ENCODE measurements around the gene MINDY4. TPM values are rescaled to one million over a fixed set of nuclear protein-coding genes. Genes with fewer than 3 reads are reported as not detected.

Gene MINDY4
- polyA plus RNA-seq (2013, experiment 1 of 2; ENCODE audit: insufficient read length) = 1.9 TPM
- polyA plus RNA-seq (2013, experiment 2 of 2; ENCODE audit: insufficient read length) = 1.2 TPM

DNA sequence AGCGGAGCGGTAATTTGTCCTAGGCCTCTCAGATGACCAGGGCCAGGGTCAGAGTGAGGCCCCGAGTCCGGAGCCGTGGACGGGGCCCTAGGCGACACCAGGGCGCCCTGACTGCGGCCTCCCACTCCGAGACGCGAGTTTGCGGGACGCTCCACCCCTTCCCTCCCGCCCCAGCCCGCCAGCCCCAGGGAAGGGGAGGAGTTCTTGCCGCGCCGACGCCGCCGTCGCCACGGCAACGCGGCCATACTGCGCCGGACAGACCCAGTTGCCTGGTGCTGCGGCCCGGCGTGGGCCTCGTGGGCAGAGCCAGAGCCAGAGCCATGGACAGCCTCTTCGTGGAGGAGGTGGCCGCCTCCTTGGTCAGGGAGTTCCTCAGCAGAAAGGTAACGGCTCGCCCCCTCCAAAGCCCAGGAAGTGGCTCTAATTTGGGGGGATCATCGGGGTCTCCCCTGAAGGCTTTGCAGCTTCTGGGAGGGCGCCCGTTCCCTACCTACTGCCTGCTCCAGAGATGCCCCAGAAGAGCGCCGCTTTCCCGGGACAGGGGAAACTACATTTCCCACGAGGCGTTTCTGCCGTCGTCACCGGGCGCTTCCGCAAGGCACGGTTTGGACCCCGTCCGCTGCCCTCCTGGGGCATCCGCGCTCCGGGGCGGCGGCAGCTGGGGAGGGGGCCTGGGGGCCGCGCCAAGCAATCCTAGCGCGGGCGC lies at the start of gene MINDY4:
MINDY4 (plus strand) TSS at position 244 of the 706 bp plus-strand sequence; CDS start at position 321, 77 bp downstream.
- DNase-seq = peak; percentile 76

DNA sequence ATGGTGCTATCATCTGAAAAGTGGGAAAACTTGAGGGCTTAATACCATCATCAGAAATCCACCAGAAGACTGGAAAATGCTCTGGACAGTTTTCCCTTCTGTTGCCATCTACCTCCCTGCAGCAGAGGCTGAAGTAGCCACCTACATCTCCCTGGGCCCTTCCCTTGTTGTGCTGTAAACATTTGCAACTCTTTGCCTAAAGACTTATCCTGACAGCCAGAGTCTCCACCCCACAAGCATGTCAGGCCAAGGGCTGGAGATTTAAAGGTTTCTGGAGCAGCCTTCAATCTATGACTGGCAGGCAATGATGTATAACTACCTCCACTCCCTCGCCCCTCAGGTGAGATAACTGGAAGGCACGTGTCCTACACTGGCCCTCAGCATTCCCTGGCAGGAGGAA lies 49.0 kb upstream of the MINDY4 start:
- DNase-seq = no peak

DNA sequence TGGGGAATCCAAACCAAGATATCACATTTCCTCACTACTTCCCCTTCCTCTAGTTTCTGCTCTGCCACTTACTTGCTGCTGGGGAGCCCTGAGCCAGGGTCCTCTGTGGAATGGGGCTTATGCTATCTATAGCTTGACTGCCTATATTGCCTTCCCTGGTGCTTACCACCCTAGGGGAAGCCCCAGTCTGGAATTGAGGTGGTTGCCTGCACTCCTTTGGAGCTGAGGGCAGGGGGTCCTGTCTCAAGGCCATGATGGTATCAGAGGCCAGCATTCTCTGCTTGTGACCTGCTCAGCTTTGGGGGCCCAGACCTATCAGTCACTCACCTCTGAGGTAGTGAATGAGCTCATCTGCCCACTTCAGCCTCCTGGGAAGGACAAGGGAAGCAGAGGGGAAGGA lies 48.5 kb upstream of the MINDY4 start:
- DNase-seq = no peak

DNA sequence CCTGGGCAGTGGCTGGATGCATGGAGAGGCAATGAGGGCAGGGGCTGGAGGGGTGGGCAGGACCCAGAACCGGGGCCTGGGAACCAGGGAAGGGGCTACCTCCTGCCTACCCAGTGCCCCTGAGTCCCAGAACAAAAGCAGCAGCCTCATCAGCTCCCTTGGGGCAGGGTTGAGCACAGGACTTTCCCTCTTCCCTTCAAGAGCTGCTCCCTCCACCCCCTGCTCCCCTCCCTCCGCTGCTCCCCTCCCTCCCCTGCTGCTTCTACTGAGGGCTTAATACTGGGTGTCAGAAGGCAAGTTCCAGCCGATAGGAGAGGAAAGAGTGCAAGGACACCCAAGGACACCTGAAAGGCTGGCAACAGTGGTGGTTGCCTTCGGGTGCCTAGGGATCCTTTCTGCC lies 47.4 kb upstream of the MINDY4 start:
- no peak for DNase-seq

DNA sequence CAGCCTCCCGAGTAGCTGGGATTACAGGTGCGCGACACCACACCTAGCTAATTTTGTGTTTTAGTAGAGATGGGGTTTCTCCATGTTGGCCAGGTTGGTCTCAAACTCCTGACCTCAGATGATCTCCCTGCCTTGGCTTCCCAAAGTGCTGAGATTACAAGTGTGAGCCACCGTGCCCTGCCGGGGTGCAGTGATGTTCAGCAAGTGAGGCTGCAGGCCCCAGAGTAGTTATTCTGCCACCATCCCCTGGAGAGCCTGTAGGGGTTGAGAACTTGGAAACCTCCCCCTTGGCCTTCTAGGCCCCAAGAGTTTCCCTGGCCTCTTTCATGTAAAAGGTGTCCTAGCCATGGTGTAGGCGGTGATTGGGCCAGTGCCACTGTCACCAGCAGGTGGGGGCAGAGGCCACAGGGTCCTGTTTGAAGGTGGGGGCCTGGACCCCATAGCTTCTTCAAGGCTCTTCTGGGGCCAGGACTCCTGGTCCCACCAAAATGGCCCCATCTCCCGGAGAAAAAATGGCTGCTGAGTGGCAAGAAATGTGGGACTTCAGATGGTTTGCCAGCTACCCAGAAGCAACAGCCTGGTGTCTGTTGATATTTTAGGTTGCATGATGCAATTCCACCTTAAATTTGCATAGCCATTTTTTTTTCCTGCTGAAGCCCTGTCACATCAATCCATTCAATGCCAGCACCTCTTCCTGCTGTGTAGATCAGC lies 44.8 kb upstream of the MINDY4 start:
- DNase-seq = no peak

DNA sequence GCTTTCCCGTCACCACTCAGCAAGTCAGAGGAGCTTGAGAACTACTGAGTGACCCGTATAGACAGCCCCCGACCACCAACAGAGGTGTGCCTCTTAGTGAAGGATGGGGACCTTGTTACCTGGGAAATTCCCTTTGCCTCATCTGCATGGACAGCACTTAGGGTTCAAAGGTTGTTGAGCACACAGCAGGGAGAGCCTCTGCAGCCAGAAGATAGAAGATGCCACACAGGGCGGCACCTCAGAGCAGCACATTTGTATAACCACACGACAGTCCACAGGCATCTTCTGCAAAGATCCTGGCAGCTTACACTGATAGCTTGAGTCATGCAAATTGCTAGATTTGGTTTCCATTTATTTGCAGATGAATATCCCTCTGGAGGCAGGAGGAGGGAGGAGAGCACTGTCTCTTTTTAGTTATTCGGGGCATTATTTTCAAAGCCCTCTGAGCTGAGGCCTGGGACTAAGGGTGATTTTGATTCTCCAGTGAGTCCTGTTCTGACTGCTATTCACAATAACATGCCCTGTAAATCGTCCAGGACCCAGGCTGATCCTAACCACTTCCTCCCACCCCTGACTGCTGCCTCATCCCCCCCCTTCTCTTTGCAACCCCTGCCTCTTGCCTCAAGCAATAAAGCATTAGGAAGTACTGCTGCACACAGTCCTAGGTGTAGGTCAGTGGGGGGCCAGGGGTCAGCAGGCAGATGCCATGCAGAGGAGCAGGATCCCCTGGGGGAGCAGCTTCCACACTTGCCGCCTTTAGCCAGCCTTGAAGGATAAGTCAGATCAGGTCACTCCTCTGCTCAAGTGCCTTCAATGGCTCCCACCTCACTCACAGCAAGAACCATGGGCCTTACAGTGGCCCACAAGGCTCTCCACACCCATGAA lies 43.9 kb upstream of the MINDY4 start:
- DNase-seq = peak; percentile 35

DNA sequence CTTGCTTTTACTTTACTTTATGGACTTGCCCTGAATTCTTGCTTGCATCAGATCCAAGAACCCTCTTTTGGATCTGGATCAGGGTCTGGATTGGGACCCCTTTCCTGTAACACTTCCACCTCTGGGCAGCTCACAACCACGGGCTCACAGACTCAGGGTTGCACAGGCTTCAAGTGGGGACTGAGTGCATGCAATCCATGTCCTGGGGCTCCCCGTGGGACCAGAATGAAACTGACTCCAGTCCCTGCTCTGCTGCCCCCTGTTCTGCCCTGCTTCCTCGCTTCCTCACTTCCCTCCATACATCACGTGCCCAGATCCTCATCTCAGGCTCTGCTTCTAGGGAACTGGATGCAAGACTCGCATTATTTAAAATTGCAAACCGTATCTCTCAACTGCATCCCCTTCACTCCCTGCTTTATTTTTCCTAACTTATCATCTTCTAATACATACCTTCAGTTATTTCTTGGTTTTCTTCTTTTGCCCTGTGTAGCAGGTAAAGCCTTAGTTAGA lies 42.6 kb upstream of the MINDY4 start:
- no peak for DNase-seq

DNA sequence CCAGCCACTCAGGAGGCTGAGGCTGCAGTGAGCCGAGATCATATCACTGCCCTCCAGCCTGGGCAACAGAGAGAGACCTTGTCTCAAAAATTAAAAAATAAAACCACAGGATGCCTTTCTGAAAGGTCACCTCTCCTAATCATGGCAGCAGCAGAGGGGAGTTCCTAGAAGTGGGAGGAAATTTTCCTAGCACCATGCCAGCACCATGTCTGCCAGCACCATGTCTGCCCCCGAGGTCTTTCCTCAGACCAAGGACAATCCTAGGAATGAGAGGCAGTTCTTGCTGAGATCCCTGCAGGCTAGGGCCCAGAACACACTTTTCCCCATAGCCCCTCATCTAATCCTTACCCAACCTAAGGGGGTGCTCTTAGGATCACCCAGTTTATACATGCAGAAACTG lies 41.6 kb upstream of the MINDY4 start:
- no peak for DNase-seq

DNA sequence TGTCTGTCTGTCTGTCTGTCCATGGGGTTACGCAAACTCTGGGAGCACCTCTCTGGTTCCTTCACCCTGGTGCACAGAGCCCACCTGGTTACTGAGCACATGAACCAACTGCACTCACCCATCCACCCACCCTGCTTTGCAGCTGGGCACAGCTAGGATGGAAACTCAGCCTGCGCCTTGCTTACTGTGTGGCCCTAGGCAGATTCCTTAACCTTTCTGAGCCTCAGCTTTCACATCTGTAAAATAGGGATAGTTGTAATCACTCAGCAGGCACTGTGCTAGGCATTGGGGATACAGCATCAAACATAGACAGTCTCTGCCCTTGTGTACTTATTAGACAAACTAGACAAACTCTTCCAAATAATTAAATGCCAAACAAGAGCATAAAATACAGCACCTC lies 41.1 kb upstream of the MINDY4 start:
- DNase-seq = no peak

DNA sequence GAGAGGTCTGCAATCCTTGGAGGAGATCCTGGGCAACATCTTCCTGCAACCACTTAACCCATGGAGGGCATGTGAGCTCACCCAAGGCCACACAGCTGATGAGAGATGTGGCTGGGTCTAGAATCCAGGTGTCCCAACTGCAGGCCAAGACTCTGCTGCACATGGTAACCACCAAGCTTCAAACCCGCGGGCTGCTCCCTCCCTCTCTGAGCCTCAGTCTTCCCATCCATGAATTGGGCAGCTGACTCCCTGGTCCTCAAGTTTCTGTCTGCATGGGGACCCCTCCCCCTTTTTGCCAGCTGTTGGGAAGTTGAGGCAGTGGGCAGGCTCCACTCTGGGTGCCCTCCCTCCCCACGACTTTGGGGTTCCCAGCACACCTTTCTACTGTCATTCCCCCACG lies 40.2 kb upstream of the MINDY4 start:
- DNase-seq = no peak

DNA sequence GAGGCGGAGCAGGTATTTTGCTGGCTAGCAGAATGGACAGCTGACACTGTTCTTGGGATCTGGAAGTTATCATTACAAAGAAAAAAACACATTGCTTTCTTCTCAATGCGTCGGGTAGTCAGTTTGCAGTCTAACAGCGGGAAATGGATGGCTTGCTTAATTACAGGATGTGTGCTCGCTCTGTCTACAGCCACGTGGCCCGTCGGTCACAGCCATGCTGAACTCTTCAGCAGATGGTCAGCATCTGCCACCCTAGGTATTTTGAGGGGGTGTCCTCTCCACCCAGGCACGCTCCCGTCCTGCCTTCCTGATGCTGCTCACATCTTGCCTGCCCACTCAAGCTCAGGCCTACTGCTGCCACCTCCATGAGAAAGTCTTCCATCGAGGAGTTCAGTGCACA lies 39.6 kb upstream of the MINDY4 start:
- DNase-seq = no peak

DNA sequence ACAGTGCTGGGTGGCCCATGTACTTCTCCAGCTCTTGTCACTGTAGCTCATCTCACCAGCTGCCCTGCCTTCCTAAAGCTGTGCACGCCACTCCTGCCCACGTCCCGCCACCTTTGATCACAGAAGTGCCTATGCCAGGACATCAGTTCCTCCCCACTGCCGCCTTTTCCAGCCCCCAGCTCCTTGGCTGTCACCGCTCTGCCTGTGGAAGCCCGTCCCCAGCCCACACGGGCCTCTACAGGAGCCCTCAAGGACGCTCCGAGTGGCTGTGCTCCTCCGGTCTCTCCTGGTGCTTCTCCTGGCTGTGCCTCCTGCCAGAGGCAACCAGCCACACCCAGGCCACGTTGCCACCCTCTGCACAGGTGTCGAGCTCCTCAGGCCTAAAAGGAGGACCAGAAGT lies 38.6 kb upstream of the MINDY4 start:
- no peak for DNase-seq

DNA sequence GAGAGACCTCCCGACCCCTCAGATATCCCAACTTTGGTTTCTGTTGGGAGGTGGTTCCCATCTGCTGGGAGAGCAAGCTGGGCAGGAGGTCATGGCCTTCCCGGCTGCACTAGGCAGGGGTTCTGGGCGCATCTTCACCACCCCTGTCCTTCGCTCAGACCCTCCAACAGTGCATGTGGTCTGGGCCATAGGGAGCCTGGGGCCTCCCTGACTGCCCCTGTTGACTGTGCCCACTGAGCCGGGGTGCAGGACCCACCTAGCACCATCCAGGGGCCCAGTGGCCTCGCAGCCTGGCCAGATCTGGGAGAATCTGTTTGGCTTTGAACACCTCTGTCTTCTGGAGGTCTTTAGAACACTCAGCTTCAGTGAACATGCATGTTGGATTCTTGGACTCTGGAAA lies 38.0 kb upstream of the MINDY4 start:
- DNase-seq = no peak

DNA sequence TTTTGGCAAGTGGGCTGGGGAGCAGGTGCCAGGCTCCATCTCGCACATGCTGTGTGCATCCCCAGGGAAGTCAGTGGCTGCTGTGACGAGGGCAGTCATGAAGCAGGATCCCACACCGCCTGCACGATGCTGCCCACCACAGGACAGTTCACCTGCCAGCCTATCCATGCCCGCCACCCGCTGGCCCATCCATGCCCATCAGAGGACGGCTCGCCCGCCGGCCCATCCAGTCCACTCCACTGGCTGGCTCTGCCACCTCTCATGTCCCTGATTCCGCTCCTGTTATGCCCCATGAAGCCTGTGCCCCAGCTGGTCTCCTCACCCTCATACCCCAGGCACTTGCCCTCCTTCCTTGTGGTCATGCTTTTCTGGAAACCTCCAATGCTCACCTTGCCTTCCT lies 37.5 kb upstream of the MINDY4 start:
- DNase-seq = no peak

DNA sequence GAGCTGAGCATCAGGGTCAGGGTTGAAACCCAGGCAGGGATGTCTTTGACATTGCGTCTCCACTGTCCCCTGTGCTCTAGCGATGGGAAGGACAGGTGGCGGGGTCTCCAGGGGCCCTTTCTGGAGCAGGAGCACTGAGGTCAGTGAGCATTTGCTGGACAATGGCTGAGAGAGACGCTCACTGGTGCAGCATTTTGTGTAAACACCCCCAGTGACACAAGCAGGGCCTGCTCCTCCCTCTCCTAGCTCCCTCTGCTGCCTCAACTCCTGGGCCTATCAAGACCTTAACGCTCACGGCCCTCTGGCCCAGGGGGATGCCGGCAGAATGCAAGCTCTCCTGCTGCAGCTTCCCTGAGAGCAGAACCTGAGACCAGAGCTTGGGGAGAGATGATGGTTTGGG lies 36.7 kb upstream of the MINDY4 start:
- no peak for DNase-seq

DNA sequence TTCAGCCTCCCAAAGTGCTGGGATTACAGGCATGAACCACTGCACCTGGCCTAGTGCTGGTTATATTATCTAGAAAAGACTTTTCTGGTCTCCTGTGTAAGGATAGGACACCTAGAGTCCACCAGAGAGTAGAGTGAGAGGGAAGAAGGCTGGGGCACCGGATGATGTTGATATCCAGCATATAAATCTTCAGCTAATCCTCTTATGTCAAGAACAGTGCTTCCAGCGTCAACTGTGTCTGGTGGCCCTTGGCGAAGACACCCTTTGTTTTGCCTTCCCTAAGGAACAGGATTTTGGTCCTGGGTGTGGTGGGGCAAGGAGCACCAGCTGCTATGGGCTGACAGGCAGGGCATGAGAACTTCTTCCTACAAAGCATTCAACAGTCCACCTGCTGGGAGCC lies 35.6 kb upstream of the MINDY4 start:
- DNase-seq = no peak

DNA sequence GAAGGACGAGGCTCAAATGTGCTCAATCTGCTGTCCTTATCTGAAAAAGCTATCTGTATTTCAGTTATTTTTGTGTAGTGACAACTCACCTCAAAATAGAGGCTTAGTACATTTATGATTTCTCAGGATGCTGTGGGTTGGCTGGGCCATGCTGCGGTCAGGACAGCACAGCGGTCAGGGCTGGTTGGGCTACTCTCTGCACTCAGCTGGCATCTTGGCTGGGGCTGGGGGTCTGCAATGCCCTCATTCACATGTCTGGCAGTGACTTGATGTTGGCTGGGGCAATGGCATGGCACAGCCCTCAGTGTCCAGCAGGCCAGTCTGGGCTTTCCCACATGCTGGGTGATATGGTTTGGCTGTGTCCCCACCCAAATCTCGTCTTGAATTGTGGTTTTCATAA lies 34.9 kb upstream of the MINDY4 start:
- DNase-seq = no peak

DNA sequence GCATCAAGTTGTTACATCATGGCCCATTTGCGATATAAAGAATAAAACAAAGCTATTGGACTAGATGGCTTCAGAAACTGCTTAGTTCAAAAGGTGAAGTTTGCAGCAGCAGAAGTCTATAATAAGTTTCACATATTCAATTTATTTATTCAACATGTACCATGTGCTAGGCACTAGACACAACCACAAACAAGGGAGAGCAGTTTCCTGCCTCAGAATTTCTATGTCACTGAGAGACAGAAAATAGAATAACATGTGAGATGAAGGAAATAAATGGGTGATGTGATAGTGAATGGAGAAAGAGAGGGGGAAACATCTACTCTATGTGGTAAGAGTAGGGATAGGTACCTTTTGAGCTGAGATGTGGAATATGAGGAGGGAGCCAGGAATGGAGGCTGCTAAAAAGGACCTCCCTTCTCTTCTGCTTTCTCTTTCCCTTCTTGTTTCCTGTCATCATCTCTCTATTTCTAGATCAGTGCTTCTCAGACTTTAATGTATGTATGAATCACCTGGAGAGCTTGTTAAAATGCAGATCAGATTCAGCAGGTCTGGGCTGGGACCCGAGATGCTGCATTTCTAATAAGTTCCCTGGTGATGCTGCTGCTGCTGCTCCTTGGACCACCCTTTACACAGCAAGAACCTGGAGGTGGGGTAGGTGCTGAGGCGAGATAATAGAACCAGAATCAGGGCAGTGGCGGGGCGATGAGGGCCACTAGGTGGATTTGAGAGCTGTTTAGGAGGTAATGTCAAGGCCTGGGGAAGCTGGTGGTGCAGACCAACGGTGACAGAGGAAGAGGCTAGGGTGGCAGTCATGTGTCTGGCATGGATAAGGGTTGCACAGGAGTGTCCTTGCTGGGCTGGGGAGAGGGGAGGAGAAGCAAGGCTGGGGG lies 32.9 kb upstream of the MINDY4 start:
- no peak for DNase-seq

DNA sequence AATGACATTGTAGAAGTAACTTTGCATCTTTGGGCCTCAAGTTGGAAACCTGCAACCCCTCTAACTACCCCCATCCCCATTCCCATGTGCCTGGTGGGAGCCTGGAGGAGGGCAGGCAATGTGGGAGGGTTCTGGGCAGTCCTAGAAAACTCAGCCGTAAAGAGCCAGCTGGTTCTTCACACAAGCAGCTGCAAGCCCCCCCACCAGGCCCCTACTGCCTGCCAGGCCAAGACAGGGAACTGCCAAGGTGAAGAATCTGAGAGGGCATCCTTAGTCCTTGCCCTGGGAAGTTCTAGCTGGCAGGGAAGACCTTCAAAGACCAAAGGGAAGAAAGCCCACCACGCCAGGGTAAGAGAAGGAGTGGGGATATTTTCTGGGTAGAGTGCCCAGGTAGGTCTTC lies 31.5 kb upstream of the MINDY4 start:
- no peak for DNase-seq

DNA sequence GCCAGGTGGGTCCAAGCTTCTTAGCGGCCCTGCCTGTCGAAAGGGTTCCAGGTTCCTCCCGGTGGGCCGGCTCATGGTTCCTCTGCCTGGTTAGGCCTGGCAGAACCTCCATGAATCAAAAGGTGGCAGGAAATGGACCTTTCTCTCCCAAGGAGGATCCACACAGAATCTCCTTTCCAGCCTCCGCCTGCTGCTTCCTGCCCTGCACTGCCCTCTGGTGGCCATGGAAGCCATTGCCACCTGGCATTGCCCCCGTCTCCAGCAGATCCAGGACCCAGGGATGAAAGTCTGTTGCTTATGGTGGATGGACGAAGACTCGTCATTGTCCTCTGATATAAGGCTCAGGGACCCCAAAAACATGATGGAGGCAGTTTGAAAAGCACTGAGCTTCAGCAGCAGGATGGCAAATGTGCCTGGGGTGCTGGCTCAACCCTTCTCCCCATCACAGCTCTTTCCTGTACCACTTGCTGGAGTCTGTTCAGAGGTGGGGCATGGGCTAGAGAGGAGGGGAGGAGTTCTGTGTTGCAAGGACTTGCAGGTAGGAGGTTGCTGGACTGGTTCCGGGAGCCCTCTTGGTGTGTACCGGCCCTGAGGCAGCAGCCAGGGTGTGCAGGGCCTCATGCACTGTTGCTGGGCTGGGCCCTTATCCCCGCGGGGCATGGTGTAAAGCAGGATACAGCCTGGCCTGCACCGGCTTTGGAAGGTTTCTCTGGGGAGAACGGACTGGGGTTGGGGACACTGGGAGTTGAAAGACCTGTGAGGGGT lies 30.6 kb upstream of the MINDY4 start:
- DNase-seq = peak; percentile 51

DNA sequence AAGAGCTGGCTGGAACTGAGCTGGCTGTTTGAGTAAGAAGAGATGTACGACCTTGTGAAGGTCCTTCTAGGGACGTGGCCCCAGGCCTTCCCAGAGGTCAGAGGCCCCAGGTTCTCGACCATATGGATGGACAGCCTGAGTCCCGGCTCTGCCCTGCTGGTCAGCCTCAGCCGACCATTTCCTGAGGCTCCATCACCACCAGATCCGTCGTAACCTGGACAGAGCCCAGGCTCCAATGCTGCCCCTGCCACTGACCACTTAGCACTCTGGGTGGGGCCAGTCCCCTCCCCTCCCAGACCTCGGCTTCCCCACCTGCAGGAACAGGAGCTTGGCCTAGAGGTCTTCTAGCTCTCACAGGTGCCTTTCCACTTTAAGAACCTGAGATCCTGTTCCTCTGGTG lies 29.9 kb upstream of the MINDY4 start:
- DNase-seq = no peak

All from fibroblast of skin of back (primary cell).